GM18505 (cell line): ENCODE measurements around the gene SLX9.
A peak's percentile ranks its signal among the peaks of the same experiment; 100 is the strongest.

Experiments used
- ATAC-seq: cut with Tn5 transposase; IDR thresholded peaks from one replicate; pipeline ENCODE4 v1.9.1; 2021; ENCODE audit not compliant: unreplicated experiment
- POLR2A ChIP-seq: IDR thresholded peaks from 4 replicates; pipeline ENCODE4 v1.6.1; 2011; ENCODE audit warnings: borderline replicate concordance; ENCODE audit not compliant: insufficient read depth, insufficient read length; ENCODE audit errors: extremely low read depth

Gene SLX9

GRCh38 chr21:44933918-44934260 is 5.9 kb upstream of the SLX9 start:
- no peak for TF ChIP-seq POLR2A

GRCh38 chr21:44934276-44934675 is 5.6 kb upstream of the SLX9 start:
- TF ChIP-seq POLR2A: no peak
- ATAC-seq: no peak

More at GRCh38 chr21:44933918-44934260, 5.9 kb upstream of the SLX9 start:
- ATAC-seq: no peak

GRCh38 chr21:44934797-44935532 is 4.9 kb upstream of the SLX9 start:
- no peak for TF ChIP-seq POLR2A
- ATAC-seq: no peak

DNA sequence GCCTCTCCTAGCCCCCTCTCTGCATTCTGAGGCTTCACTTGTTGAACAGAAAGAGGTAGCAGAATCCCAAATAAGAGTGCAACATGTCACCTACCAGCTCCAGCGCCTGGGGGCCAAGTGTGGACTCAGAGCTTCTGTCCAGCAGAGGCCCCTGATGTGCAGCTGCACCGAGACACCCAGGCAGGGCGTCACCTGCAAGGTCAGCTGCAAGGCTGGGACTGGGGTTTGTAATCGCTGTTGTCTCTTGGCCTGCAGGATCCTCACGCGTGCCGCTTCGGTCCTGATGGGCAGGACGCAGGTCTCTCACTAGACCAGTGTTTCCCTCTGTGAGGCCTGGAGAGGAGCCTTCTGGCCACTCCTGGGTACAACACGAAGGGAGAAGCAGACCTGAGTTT is 4.3 kb upstream of the SLX9 start:
- no peak for ATAC-seq
- TF ChIP-seq POLR2A: no peak

DNA sequence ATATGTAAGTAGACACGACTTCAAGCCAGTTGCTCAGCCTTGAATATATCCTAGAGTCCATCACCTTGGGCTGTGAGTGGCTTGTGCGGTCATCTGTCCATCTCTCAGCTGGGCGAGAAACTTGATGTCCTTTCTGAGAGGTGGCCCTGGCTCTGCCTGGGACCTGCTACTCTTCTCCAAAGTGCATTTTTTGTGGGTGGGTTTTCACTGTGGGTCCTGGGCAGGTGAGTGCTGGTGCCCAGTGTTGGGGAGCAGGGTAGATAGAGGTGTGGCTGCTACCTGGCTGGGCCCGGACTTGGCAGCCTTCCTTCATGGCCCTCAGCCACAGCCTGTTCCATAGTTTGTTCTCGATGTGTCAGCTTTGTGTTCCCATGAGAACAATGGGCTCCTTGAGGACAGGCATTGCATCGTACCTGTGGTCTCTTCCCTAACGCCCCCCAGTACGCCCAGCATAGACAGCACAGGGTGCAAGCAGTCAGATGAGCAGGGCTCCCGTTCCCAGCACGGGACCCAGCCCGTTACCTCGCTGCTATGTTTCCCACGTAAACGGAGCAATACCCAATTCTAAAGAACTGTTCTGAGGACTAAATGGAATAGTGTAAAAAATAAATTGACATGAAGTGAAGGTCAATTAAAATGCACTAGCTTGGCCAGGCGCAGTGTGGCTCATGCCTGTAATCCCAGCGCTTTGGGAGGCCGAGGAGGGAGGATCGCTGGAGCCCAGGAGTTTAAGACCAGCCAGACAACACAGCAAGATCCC is 877 bp upstream of the SLX9 start:
- ATAC-seq: no peak
- TF ChIP-seq POLR2A: no peak

DNA sequence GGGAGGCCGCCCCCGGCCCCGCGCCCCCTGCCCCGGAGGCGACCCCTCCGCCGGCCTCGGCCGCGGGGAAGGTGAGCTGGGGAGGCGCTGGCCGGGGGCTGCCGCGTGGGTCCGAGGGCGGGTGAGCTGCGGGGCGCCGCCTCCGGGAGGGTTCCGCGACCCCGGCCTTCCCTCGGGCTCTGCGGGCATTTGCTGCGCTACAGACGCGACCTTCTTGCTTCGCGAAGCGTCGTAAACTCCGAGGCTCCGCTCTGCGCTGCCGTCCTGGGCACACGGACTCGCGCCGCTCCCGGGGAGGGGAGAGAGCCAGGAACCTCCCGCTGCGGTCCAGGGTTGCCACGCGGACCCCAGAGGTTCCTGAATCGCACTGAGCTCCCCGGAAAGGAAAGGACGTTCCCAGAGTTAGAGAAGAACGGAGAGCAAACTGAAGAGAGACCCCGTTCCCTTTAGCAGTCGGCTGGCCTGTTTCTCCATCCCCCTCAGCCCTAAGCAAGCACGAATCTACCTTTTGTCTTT is 345 bp downstream of the SLX9 start:
- TF ChIP-seq POLR2A: no peak
- ATAC-seq: peak; percentile 32

GRCh38 chr21:44941567-44941966 is 1.7 kb downstream of the SLX9 start:
- no peak for ATAC-seq
- TF ChIP-seq POLR2A: no peak

GRCh38 chr21:44942566-44942965 is 2.7 kb downstream of the SLX9 start:
- no peak for ATAC-seq
- no peak for TF ChIP-seq POLR2A

DNA sequence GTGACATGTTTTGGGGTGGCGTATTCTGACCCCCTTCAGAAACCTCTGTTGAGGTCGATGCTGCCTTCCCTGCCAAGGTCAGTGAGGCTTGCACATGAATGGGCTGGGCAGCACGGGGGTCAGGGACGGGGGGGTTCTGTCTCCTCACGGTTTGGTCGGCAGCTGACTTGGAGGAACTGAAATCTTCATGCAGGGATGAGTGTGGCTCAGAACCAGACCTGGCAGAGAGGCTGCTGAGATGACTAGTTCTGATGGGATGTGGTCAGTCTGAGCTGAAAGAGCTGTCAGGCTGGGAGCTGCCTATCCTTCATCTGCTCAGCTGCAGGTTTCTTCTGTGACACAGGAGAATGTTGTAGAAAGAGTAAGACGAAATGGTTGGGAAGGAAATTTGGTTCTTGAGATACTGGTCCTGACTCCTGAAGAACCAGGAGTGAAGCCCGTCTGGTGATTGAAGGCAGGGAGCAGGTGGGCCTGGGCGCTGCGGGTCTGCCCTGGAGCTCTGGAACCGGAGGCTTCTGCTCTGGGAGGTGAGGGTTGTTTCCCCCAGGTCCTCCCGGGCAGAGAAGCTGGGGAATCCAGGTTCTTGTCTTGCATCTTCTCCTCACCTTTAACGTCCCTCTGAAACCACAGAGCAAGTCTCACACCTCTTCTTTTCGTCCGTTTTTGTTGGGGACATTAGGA is 3.3 kb downstream of the SLX9 start:
- no peak for TF ChIP-seq POLR2A
- no peak for ATAC-seq

DNA sequence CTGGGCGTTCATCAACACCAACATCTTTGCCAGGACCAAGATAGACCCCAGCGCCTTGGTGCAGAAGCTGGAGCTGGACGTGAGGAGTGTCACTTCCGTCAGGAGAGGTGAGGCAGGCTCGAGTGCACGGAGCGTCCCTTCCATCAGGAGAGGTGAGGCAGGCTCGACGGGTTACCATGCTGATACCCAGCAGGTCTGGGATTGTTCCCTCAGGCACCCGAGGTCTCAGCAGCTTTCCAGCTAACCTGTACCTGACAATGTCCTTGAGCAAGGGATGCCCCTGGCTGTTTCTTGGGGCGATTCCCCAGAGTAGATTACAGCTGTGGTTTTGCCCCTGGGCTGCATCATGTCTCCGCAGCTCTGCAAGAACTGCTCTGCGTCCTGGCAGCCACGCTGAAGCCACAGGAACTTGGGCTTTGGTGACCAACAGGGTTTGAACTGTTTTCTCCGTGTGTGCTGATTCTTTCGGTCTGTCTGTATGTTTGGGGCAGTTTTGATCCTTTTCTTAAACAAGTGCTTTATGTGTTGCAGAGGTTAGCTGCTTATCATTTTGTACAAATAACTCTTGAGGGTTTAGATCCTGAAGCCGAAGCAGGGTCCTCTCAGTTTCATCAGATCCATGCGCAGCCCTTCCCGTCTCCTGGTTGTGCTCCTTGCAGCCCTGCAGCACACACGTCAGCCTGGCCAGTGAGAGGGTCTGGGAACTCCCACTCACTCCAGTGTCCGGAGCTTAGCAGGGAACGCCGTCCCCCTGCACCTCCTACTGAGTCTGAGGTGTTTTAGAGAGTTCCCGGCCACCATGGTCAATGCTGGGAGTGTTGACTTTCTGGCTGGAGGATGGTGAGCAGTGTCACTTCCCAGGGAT is 4.1 kb downstream of the SLX9 start:
- ATAC-seq: no peak
- no peak for TF ChIP-seq POLR2A

DNA sequence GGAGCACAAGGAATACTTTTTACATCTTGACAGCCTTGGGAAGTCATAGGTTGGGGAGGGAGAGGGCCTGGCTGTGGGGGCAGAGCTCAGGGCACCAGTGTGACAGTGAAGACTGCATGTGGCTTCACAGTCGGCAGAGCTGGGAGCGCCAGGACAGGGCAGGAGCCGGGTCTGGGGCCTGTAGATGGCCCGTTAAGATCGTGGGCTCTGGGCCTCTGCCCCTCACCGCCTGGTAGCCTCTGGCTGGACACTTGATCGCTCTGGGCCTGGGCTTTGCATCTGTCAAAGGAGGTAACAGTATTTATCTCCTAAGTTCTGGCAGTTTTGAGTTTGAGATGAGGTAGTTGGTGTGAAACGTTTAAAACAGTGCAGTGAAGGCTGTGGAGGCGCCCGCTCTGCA is 4.8 kb downstream of the SLX9 start:
- no peak for TF ChIP-seq POLR2A
- ATAC-seq: no peak

GRCh38 chr21:44946254-44947041 is 6.6 kb downstream of the SLX9 start:
- ATAC-seq: no peak
- no peak for TF ChIP-seq POLR2A
